ENCODE results near the gene RABGAP1L. TPM values are rescaled to one million over a fixed set of nuclear protein-coding genes. Genes with fewer than 3 reads are reported as not detected.
A peak's percentile ranks its signal among the peaks of the same experiment; 100 is the strongest.

RABGAP1L gene
- total RNA-seq, 1 experiment from 2014 or later, result 76.9 TPM

- TF ChIP-seq JAZF1 (CRISPR knock-in tag; IDR thresholded peaks at IDR 0.05), result no peak
- TF ChIP-seq GRHL2 (CRISPR knock-in tag; IDR thresholded peaks at IDR 0.05; ENCODE audit: insufficient replicate concordance, severe bottlenecking), result no peak
- TF ChIP-seq CTCF (IDR thresholded peaks at IDR 0.05), result no peak
- no peak for TF ChIP-seq ZNF138 (CRISPR knock-in tag; conservative IDR thresholded peaks at IDR 0.05)
- TF ChIP-seq ZNF425 (CRISPR knock-in tag; conservative IDR thresholded peaks at IDR 0.05), result no peak
- no peak for TF ChIP-seq EMX1 (CRISPR knock-in tag; IDR thresholded peaks at IDR 0.05)
- no peak for TF ChIP-seq CREM (CRISPR knock-in tag; IDR thresholded peaks at IDR 0.05)
- no peak; the same call in 1 of the 2 replicates for TF ChIP-seq FOXK1 (CRISPR knock-in tag; IDR thresholded peaks at IDR 0.05)
- no peak for TF ChIP-seq NR3C1 (CRISPR knock-in tag; conservative IDR thresholded peaks at IDR 0.05; ENCODE audit: low read depth)
- no peak for TF ChIP-seq ELF4 (CRISPR knock-in tag; IDR thresholded peaks at IDR 0.05; ENCODE audit: low read depth)
- no peak for TF ChIP-seq IRF2 (CRISPR knock-in tag; IDR thresholded peaks at IDR 0.05; ENCODE audit: borderline replicate concordance, low read depth)
- TF ChIP-seq ATF6 (CRISPR knock-in tag; IDR thresholded peaks at IDR 0.05), result no peak
- TF ChIP-seq NR2C2 (CRISPR knock-in tag; IDR thresholded peaks at IDR 0.05), result peak; percentile 57; the same call in 1 of the 2 replicates
- peak; percentile 47 for TF ChIP-seq SMAD3 (CRISPR knock-in tag; IDR thresholded peaks at IDR 0.05; ENCODE audit: borderline replicate concordance)
- no peak for TF ChIP-seq CREB1 (CRISPR knock-in tag; IDR thresholded peaks at IDR 0.05)
- TF ChIP-seq NFATC4 (CRISPR knock-in tag; IDR thresholded peaks at IDR 0.05), result no peak; the same call in 1 of the 2 replicates
- TF ChIP-seq, protein P1, sequence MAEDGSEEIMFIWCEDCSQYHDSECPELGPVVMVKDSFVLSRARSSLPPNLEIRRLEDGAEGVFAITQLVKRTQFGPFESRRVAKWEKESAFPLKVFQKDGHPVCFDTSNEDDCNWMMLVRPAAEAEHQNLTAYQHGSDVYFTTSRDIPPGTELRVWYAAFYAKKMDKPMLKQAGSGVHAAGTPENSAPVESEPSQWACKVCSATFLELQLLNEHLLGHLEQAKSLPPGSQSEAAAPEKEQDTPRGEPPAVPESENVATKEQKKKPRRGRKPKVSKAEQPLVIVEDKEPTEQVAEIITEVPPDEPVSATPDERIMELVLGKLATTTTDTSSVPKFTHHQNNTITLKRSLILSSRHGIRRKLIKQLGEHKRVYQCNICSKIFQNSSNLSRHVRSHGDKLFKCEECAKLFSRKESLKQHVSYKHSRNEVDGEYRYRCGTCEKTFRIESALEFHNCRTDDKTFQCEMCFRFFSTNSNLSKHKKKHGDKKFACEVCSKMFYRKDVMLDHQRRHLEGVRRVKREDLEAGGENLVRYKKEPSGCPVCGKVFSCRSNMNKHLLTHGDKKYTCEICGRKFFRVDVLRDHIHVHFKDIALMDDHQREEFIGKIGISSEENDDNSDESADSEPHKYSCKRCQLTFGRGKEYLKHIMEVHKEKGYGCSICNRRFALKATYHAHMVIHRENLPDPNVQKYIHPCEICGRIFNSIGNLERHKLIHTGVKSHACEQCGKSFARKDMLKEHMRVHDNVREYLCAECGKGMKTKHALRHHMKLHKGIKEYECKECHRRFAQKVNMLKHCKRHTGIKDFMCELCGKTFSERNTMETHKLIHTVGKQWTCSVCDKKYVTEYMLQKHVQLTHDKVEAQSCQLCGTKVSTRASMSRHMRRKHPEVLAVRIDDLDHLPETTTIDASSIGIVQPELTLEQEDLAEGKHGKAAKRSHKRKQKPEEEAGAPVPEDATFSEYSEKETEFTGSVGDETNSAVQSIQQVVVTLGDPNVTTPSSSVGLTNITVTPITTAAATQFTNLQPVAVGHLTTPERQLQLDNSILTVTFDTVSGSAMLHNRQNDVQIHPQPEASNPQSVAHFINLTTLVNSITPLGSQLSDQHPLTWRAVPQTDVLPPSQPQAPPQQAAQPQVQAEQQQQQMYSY (CRISPR knock-in tag; IDR thresholded peaks at IDR 0.05), result 0 out of 2 replicates have a peak, but pooled peaks have one; percentile 5
- TF ChIP-seq, protein P2, sequence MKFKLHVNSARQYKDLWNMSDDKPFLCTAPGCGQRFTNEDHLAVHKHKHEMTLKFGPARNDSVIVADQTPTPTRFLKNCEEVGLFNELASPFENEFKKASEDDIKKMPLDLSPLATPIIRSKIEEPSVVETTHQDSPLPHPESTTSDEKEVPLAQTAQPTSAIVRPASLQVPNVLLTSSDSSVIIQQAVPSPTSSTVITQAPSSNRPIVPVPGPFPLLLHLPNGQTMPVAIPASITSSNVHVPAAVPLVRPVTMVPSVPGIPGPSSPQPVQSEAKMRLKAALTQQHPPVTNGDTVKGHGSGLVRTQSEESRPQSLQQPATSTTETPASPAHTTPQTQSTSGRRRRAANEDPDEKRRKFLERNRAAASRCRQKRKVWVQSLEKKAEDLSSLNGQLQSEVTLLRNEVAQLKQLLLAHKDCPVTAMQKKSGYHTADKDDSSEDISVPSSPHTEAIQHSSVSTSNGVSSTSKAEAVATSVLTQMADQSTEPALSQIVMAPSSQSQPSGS (CRISPR knock-in tag; IDR thresholded peaks at IDR 0.05; ENCODE audit: borderline replicate concordance, low read depth), result no peak
- TF ChIP-seq SMAD4 (CRISPR knock-in tag; IDR thresholded peaks at IDR 0.05), result no peak; the same call in 1 of the 2 replicates
- TF ChIP-seq, protein P3, sequence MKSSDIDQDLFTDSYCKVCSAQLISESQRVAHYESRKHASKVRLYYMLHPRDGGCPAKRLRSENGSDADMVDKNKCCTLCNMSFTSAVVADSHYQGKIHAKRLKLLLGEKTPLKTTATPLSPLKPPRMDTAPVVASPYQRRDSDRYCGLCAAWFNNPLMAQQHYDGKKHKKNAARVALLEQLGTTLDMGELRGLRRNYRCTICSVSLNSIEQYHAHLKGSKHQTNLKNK (CRISPR knock-in tag; IDR thresholded peaks at IDR 0.05), result no peak
- TF ChIP-seq MXD4 (CRISPR knock-in tag; IDR thresholded peaks at IDR 0.05; ENCODE audit: borderline replicate concordance), result no peak
- TF ChIP-seq CDX4 (CRISPR knock-in tag; IDR thresholded peaks at IDR 0.05; ENCODE audit: borderline replicate concordance), result no peak
- TF ChIP-seq ZSCAN18 (CRISPR knock-in tag; IDR thresholded peaks at IDR 0.05), result no peak
- TF ChIP-seq CBFB (CRISPR knock-in tag; IDR thresholded peaks at IDR 0.05; ENCODE audit: low read depth), result no peak
- TF ChIP-seq TEAD1 (CRISPR knock-in tag; IDR thresholded peaks at IDR 0.05), result peak; percentile 57; the same call in 1 of the 2 replicates
Measured at GRCh38 chr1:174999936-175000696, 840.8 kb downstream of the RABGAP1L start, which contains the start of gene CACYBP (continued).
